ENCODE results near the gene PIP5K1C. TPM values are rescaled to one million over a fixed set of nuclear protein-coding genes. Genes with fewer than 3 reads are reported as not detected.

The PIP5K1C gene
- total RNA-seq, 1 experiment from 2014 or later, result 13.3 TPM

DNA sequence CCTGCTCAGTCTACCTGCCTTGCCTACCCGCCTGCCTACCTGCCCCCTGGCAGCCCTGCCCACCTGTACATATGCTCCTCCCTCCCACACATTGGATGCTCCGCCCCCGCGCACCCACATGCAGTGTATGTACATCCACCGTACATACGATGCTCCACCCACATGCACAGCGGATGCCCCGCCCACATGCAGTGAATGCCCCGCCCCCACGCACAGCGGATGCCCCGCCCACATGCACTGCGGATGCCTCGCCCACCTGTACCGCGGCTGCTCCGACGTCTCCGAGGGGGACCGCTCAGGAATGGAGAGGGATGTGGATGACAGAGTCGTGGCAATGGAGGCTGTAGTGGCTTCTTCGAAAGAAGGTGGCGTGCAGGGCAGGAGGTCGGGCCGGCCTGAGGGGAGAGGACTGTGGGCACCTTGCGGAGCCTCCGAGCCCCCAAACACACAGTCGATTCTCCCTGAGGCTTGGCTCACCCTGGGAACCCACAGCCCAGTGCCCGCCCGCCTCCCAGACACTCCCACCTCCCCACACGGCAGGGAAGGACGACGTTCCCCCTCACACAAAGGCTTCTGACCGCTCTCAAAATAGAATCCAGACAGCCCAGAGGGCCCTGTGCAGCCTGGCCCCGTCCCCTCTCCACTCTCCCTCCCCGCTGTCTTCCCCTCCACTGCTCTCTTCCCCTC is 57.1 kb downstream of the PIP5K1C start:
- Mint-ChIP-seq H3K4me1 (ENCODE audit: insufficient read depth, unreplicated experiment) (no peaks in the 10 kb centered on the region), H3K36me3 (ENCODE audit: insufficient read depth, unreplicated experiment) (peaks cover 19% of the 10 kb centered on the region), H3K4me3 (ENCODE audit: unreplicated experiment) (no peak overlapping the region), H3K27ac (ENCODE audit: low read depth, unreplicated experiment) (no peak overlapping the region), H3K9me3 (ENCODE audit: unreplicated experiment) (no peaks in the 10 kb centered on the region), H3K27me3 (ENCODE audit: insufficient read depth, unreplicated experiment) (no peaks in the 10 kb centered on the region)
- TF ChIP-seq, protein P1, sequence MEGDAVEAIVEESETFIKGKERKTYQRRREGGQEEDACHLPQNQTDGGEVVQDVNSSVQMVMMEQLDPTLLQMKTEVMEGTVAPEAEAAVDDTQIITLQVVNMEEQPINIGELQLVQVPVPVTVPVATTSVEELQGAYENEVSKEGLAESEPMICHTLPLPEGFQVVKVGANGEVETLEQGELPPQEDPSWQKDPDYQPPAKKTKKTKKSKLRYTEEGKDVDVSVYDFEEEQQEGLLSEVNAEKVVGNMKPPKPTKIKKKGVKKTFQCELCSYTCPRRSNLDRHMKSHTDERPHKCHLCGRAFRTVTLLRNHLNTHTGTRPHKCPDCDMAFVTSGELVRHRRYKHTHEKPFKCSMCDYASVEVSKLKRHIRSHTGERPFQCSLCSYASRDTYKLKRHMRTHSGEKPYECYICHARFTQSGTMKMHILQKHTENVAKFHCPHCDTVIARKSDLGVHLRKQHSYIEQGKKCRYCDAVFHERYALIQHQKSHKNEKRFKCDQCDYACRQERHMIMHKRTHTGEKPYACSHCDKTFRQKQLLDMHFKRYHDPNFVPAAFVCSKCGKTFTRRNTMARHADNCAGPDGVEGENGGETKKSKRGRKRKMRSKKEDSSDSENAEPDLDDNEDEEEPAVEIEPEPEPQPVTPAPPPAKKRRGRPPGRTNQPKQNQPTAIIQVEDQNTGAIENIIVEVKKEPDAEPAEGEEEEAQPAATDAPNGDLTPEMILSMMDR (IDR thresholded peaks at IDR 0.05; ENCODE audit: unreplicated experiment), result no peak
- no TSS peak for BruUV-seq (replicated peaks)
- ChIA-PET POLR2A (no interaction called here), CTCF (interaction anchor here (0.5 kb wide), 1 partner anchor 287 kb away, joined by 3 read pairs; no protein-coding TSS in a partner anchor)
- DNase-seq (ENCODE audit: unreplicated experiment), result no peak
- intact Hi-C loops (cut with micrococcal nuclease), result no loop called here

DNA sequence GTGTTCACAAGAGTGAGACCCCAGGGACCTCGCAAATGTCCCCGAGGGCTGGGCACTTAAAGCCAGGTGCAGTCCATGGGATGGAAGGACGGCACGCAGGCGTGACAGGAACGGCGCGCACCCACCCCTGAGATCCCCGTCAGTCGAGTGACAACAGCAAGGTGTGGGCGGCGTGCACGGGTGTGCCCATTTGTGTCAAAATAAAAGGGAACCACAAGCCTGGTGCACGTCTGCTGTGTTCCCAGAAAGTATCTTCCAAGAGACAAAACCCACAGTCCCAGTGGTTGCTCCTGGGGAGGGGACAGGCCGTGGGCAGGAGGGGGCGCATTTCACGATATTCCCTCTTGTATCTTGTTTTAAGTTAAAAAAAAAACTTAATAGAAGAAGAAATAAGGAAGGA is 58.0 kb downstream of the PIP5K1C start:
- POLR2A ChIA-PET, result no interaction called here
- CTCF ChIA-PET, result no interaction called here
- no peak for DNase-seq (ENCODE audit: unreplicated experiment)
- no peaks in the 10 kb centered on the region for H3K4me1 Mint-ChIP-seq (ENCODE audit: insufficient read depth, unreplicated experiment)
- H3K36me3 Mint-ChIP-seq (ENCODE audit: insufficient read depth, unreplicated experiment), result peaks cover 19% of the 10 kb centered on the region
- H3K27ac Mint-ChIP-seq (ENCODE audit: low read depth, unreplicated experiment), result no peak overlapping the region
- BruUV-seq (replicated peaks), result no TSS peak
- no peak overlapping the region for H3K4me3 Mint-ChIP-seq (ENCODE audit: unreplicated experiment)
- no peaks in the 10 kb centered on the region for H3K9me3 Mint-ChIP-seq (ENCODE audit: unreplicated experiment)
- H3K27me3 Mint-ChIP-seq (ENCODE audit: insufficient read depth, unreplicated experiment), result no peaks in the 10 kb centered on the region
- intact Hi-C loops (cut with micrococcal nuclease), result no loop called here
- TF ChIP-seq, protein P1 (IDR thresholded peaks at IDR 0.05; ENCODE audit: unreplicated experiment), result no peak

DNA sequence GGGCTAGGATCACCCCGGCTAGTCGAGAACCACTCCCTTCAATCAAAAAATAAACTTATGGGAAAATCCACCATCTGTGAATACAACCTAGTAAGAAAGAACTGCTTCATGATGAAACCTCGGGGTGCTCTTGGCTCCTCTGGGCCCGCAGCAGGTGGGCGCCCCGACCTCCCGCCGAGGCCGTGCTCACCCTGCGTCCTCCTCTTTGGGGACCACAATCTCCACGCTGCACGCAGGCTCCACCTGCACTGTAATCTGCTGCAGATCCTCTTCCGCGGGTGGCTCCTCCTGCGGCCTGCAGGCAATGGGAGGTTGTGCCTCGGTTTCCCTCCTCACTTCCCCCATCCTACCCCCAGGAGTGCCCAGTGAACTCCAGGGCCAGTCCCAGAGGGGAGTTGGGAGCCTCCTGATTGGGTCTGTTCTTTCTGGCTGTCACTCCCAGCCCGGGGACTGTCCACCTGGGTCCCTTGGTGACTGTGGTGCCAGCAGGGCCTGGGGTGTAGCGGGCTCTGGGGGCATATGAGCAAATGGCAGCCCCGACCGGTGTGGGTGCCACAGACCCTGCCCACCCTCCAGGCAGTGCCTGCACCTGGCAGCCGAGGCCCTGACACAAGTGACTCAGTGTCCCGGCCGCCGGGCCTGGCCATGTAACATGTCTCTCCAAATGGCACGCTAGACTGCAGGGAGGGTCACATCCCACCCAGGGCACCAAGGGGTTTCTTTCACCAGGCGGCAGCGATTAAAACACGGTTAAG is 58.6 kb downstream of the PIP5K1C start:
- H3K36me3 Mint-ChIP-seq (ENCODE audit: insufficient read depth, unreplicated experiment), result peaks cover 19% of the 10 kb centered on the region
- H3K27me3 Mint-ChIP-seq (ENCODE audit: insufficient read depth, unreplicated experiment), result no peaks in the 10 kb centered on the region
- no TSS peak for BruUV-seq (replicated peaks)
- TF ChIP-seq, protein P1 (IDR thresholded peaks at IDR 0.05; ENCODE audit: unreplicated experiment), result no peak
- CTCF ChIA-PET, result no interaction called here
- POLR2A ChIA-PET, result no interaction called here
- H3K9me3 Mint-ChIP-seq (ENCODE audit: unreplicated experiment), result no peaks in the 10 kb centered on the region
- no peaks in the 10 kb centered on the region for H3K4me1 Mint-ChIP-seq (ENCODE audit: insufficient read depth, unreplicated experiment)
- intact Hi-C loops (cut with micrococcal nuclease), result no loop called here
- no peak overlapping the region for H3K27ac Mint-ChIP-seq (ENCODE audit: low read depth, unreplicated experiment)
- no peak for DNase-seq (ENCODE audit: unreplicated experiment)
- no peak overlapping the region for H3K4me3 Mint-ChIP-seq (ENCODE audit: unreplicated experiment)

- H3K36me3 Mint-ChIP-seq (ENCODE audit: insufficient read depth, unreplicated experiment), result peaks cover 9% of the 10 kb centered on the region
- TF ChIP-seq, protein P1 (IDR thresholded peaks at IDR 0.05; ENCODE audit: unreplicated experiment), result no peak
- intact Hi-C loops (cut with micrococcal nuclease), result no loop called here
- H3K4me1 Mint-ChIP-seq (ENCODE audit: insufficient read depth, unreplicated experiment), result no peaks in the 10 kb centered on the region
- POLR2A ChIA-PET, result no interaction called here
- no peak overlapping the region for H3K4me3 Mint-ChIP-seq (ENCODE audit: unreplicated experiment)
- H3K9me3 Mint-ChIP-seq (ENCODE audit: unreplicated experiment), result no peaks in the 10 kb centered on the region
- no TSS peak for BruUV-seq (replicated peaks)
- CTCF ChIA-PET, result interaction anchor here (0.7 kb wide), 1 partner anchor 17 kb away, joined by 3 read pairs; no protein-coding TSS in a partner anchor
- no peak for DNase-seq (ENCODE audit: unreplicated experiment)
- H3K27ac Mint-ChIP-seq (ENCODE audit: low read depth, unreplicated experiment), result no peak overlapping the region
- H3K27me3 Mint-ChIP-seq (ENCODE audit: insufficient read depth, unreplicated experiment), result no peaks in the 10 kb centered on the region
Observed at GRCh38 chr19:3639479-3639878, 60.8 kb downstream of the PIP5K1C start.

Data from MCF 10A (cell line).